Measurements from ENCODE around the gene GPHN. TPM values are rescaled to one million over a fixed set of nuclear protein-coding genes. Genes with fewer than 3 reads are reported as not detected.

The GPHN gene
- total and polyA plus RNA-seq, 10 of the 15 experiments (the other 5 are each of a cell fraction or from before 2014, with no cell fraction given) = 22.3 to 48.8 (median 33.1) TPM

- 100% methylated on average over 2 of the region's 2 CpGs for WGBS (ENCODE audit: insufficient coverage, insufficient replicate concordance, low lambda C conversion rate, missing lambda C conversion rate)
- FAIRE-seq = no peak
These were observed 665.8 kb downstream of the GPHN start for GRCh38 chr14:67173719-67174118.

GRCh38 chr14:67186172-67186768 is 678.3 kb downstream of the GPHN start:
- ATAC-seq (peak; percentile 33; the same call in 2 of the 3 replicates), DNase-seq (ENCODE audit: low read depth, low spot score) (no peak), FAIRE-seq (no peak)
- SMC1A ChIA-PET (ENCODE audit: uncharacterized antibody, unreplicated experiment) = interaction anchor here (0.7 kb wide), 1 partner anchor 8 kb away, joined by 3 read pairs; no protein-coding TSS in a partner anchor
- BruUV-seq (replicated peaks) = no TSS peak
- CTCF ChIA-PET = interaction anchor here (1.0 to 2.5 kb wide), 2 partner anchors 10 to 827 kb away, joined by 4 to 5 read pairs; no protein-coding TSS in a partner anchor
- no peak overlapping the region for H3K9ac ChIP-seq (ENCODE audit: control insufficient read depth, insufficient read depth, low read length)
- 90% methylated on average over 5 of the region's 5 CpGs for WGBS (ENCODE audit: insufficient coverage, insufficient replicate concordance, low lambda C conversion rate, missing lambda C conversion rate)
- H3K27ac ChIP-seq (ENCODE audit: control insufficient read depth, insufficient read depth) = peak overlapping the region; percentile 9; the same call in 1 of the 2 replicates
- H3K79me2 ChIP-seq (ENCODE audit: control insufficient read depth, insufficient read depth, low read length) = no peaks in the 10 kb centered on the region
- H3K4me3 ChIP-seq = no peak overlapping the region
- POLR2A ChIA-PET = no interaction called here
- peaks cover 7% of the 10 kb centered on the region; the same call in 1 of the 2 replicates for H3K4me1 ChIP-seq (ENCODE audit: control insufficient read depth, insufficient read depth, low read length)
- TF ChIP-seq CREB1 (IDR thresholded peaks at IDR 0.05; ENCODE audit: low read depth) (no peak), SIX5 (IDR thresholded peaks at IDR 0.05; ENCODE audit: low read depth, low read length, severe bottlenecking) (no peak)
- RAD21 ChIA-PET (ENCODE audit: unreplicated experiment) = no interaction called here
- intact Hi-C loops (cut with micrococcal nuclease; ENCODE audit: unreplicated experiment) = no loop called here
- H4K20me1 ChIP-seq (ENCODE audit: control insufficient read depth, insufficient read depth) = no peaks in the 10 kb centered on the region
- no peaks in the 10 kb centered on the region for H3K36me3 ChIP-seq (ENCODE audit: control insufficient read depth in 2 of 2, insufficient read depth in 2 of 2, low read length in 1 of 2)
- peak overlapping the region; percentile 51 for H3K4me2 ChIP-seq (ENCODE audit: control insufficient read depth, insufficient read depth)
- no peaks in the 10 kb centered on the region for H3K9me3 ChIP-seq (replicated peaks; ENCODE audit: control insufficient read depth, insufficient read depth, low read length)
- H2AFZ ChIP-seq (ENCODE audit: control insufficient read depth, low read depth, low read length) = no peak overlapping the region
- H3K27me3 ChIP-seq (replicated peaks in 1 of 2; ENCODE audit: control insufficient read depth in 2 of 2, insufficient read depth in 2 of 2, low read length in 1 of 2) = no peaks in the 10 kb centered on the region
- in situ Hi-C loops (cut with MboI) = no loop called here

More at GRCh38 chr14:67173719-67174118, 665.8 kb downstream of the GPHN start:
- POLR2A ChIA-PET = no interaction called here
- in situ Hi-C loops (cut with MboI) = no loop called here
- CTCF ChIA-PET = no interaction called here
- Histone ChIP-seq H3K36me3 (ENCODE audit: control insufficient read depth in 2 of 2, insufficient read depth in 2 of 2, low read length in 1 of 2) (no peaks in the 10 kb centered on the region; a peak in 1 of 4 replicates), H3K4me2 (ENCODE audit: control insufficient read depth, insufficient read depth) (no peak overlapping the region), H3K27me3 (replicated peaks in 1 of 2; ENCODE audit: control insufficient read depth in 2 of 2, insufficient read depth in 2 of 2, low read length in 1 of 2) (no peaks in the 10 kb centered on the region), H3K27ac (ENCODE audit: control insufficient read depth, insufficient read depth) (no peak overlapping the region), H3K9ac (ENCODE audit: control insufficient read depth, insufficient read depth, low read length) (no peak overlapping the region), H2AFZ (ENCODE audit: control insufficient read depth, low read depth, low read length) (no peak overlapping the region), H4K20me1 (ENCODE audit: control insufficient read depth, insufficient read depth) (no peaks in the 10 kb centered on the region), H3K9me3 (replicated peaks; ENCODE audit: control insufficient read depth, insufficient read depth, low read length) (peaks cover 2% of the 10 kb centered on the region; the same call in 2 of the 3 replicates), H3K79me2 (ENCODE audit: control insufficient read depth, insufficient read depth, low read length) (no peaks in the 10 kb centered on the region), H3K4me1 (ENCODE audit: control insufficient read depth, insufficient read depth, low read length) (no peaks in the 10 kb centered on the region), H3K4me3 (no peak overlapping the region)
- TF ChIP-seq KDM1A (IDR thresholded peaks at IDR 0.05; ENCODE audit: borderline replicate concordance) (no peak), CBX5 (IDR thresholded peaks at IDR 0.05; ENCODE audit: low read depth) (0 out of 2 replicates have a peak, but pooled peaks have one; percentile 39)
- no peak for DNase-seq (ENCODE audit: low read depth, low spot score)
- RAD21 ChIA-PET (ENCODE audit: unreplicated experiment) = no interaction called here
- SMC1A ChIA-PET (ENCODE audit: uncharacterized antibody, unreplicated experiment) = interaction anchor here (0.7 kb wide), 1 partner anchor 127 kb away, joined by 3 read pairs; no protein-coding TSS in a partner anchor
- ATAC-seq = no peak
- intact Hi-C loops (cut with micrococcal nuclease; ENCODE audit: unreplicated experiment) = no loop called here
- BruUV-seq (replicated peaks) = no TSS peak
